Esophagus squamous epithelium (tissue), 5 donors: ENCODE results near the gene TRIM77. TPM values are rescaled to one million over a fixed set of nuclear protein-coding genes. Genes with fewer than 3 reads are reported as not detected.
"Not testable (repeated sequence)": the region's sequence is repeated elsewhere in the genome, so short reads cannot be mapped to it uniquely, and the experiment has no call there.

ENCODE experiments used
- DNase-seq: peaks from one replicate; lab custom pipeline; 2025; lab: John Stamatoyannopoulos, UW
- H3K27ac ChIP-seq, 4 donors: fragments of 200-600 bp; sonication (generic); one replicate each; pipeline ENCODE4 v1.5.1; 2016 to 2019; ENCODE audit warnings: mild to moderate bottlenecking in 1 of 4
- H3K27me3 ChIP-seq, 4 donors: fragments of 200-600 bp; sonication (generic); 1 replicate in 3 of 4; 2 replicates in 1 of 4; pipeline versions ENCODE4 v1.5.1 to v1.6.0; 2017 to 2021; ENCODE audit warnings: antibody characterized with exemption in 1 of 4
- H3K36me3 ChIP-seq, 3 donors: fragments of 200-600 bp; sonication (generic); one replicate each; pipeline ENCODE4 v1.5.1; 2016 to 2019
- H3K4me1 ChIP-seq, 3 donors: fragments of 200-600 bp; sonication (generic); one replicate each; pipeline ENCODE4 v1.5.1; 2017 to 2019
- H3K4me3 ChIP-seq, 4 donors: fragments of 200-600 bp; sonication (generic); 1 replicate in 3 of 4; 2 replicates in 1 of 4; pipeline ENCODE4 v1.5.1; 2016 to 2019; ENCODE audit warnings: mild to moderate bottlenecking in 2 of 4, moderate library complexity in 1 of 4
- H3K9me3 ChIP-seq, 3 donors: fragments of 200-600 bp; sonication (generic); one replicate each; pipeline ENCODE4 v1.5.1; 2016 to 2019
- CTCF ChIP-seq, 6 experiments: fragments of 450-650 bp in 4 of 6; fragments of 200-600 bp in 2 of 6; sonication (generic) in 2 of 6; IDR thresholded peaks; one replicate each; pipeline ENCODE4 v1.5.1; 2016 to 2019; ENCODE audit warnings: antibody characterized with exemption in 6 of 6, mild to moderate bottlenecking in 4 of 6, moderate library complexity in 4 of 6
- POLR2A ChIP-seq, 4 donors: fragments of 450-650 bp; IDR thresholded peaks; one replicate each; pipeline ENCODE4 v1.6.1; 2017; ENCODE audit warnings: antibody characterized with exemption in 4 of 4, mild to moderate bottlenecking in 4 of 4, moderate library complexity in 3 of 4
- WGBS, 2 donors: methylation state at CpG; one replicate each; pipeline ENCODE4 v1.1.5; 2018; 5-methylcytosine and 5-hydroxymethylcytosine counted together
- intact Hi-C: fragments of 100-400 bp; cut with DNase I; formaldehyde crosslinking; loops from one replicate; pipeline ENCODE4 v1.15.0; 2022
- total RNA-seq, 4 donors: library from RNA; depleted of rRNA; stranded (reverse); fragments of >200 nt; gene quantifications; one replicate each; pipeline ENCODE4 v1.1.0, GENCODE V29; 2016
- donor health status: DM: yes; HTN: yes; CAD: no.

TRIM77 gene
- total RNA-seq: not detected

GRCh38 chr11:89709999-89710398 is at the start of gene TRIM77:
TRIM77 (plus strand) TSS chr11:89710299; CDS start chr11:89710299, 0 bp downstream.
- H3K27me3 ChIP-seq, H3K36me3 ChIP-seq, H3K9me3 ChIP-seq, H3K27ac ChIP-seq, H3K4me1 ChIP-seq, intact Hi-C loops, DNase-seq, H3K4me3 ChIP-seq: not testable (repeated sequence)
- WGBS, 2 donors: 61 to 65% methylated on average over 2 of the region's 2 CpGs

- Histone ChIP-seq H3K4me1 (no peaks in the 10 kb centered on the region), H3K27ac (no peak overlapping the region), H3K4me3 (no peak overlapping the region), H3K27me3 (no peaks in the 10 kb centered on the region), H3K36me3 (no peaks in the 10 kb centered on the region), H3K9me3 (no peaks in the 10 kb centered on the region)
- DNase-seq: no peak
- no peak for TF ChIP-seq CTCF (IDR thresholded peaks at IDR 0.05)
- TF ChIP-seq POLR2A (IDR thresholded peaks at IDR 0.05): no peak
- intact Hi-C loops: no loop called here
- 67 to 70% methylated on average over 3 of the region's 3 CpGs for WGBS, 2 donors
Observed at GRCh38 chr11:89667001-89667400, 43.1 kb upstream of the TRIM77 start.

GRCh38 chr11:89668158-89668557 is 41.9 kb upstream of the TRIM77 start:
- H3K27ac ChIP-seq, H3K4me3 ChIP-seq, H3K36me3 ChIP-seq, intact Hi-C loops, H3K9me3 ChIP-seq, H3K4me1 ChIP-seq, H3K27me3 ChIP-seq, DNase-seq: not testable (repeated sequence)
- 65 to 80% methylated on average over 6 of the region's 6 CpGs for WGBS, 2 donors

- H3K4me3 ChIP-seq, H3K27me3 ChIP-seq, H3K27ac ChIP-seq, H3K4me1 ChIP-seq, H3K9me3 ChIP-seq, intact Hi-C loops, H3K36me3 ChIP-seq, DNase-seq: not testable (repeated sequence)
Observed at GRCh38 chr11:89669586-89669985, 40.5 kb upstream of the TRIM77 start.

- 55 to 59% methylated on average over 4 of the region's 4 CpGs for WGBS, 2 donors
- DNase-seq, H3K27me3 ChIP-seq: not testable (repeated sequence)
Observed at GRCh38 chr11:89669993-89670669, 40.0 kb upstream of the TRIM77 start.

GRCh38 chr11:89672547-89672946 is 37.6 kb upstream of the TRIM77 start:
- H3K4me3 ChIP-seq, H3K4me1 ChIP-seq, H3K9me3 ChIP-seq, intact Hi-C loops, H3K36me3 ChIP-seq, DNase-seq, H3K27me3 ChIP-seq, H3K27ac ChIP-seq: not testable (repeated sequence)

More at GRCh38 chr11:89669993-89670669, 40.0 kb upstream of the TRIM77 start:
- H3K4me3 ChIP-seq, intact Hi-C loops, H3K9me3 ChIP-seq, H3K27ac ChIP-seq, H3K4me1 ChIP-seq, H3K36me3 ChIP-seq: not testable (repeated sequence)

GRCh38 chr11:89673380-89673779 is 36.7 kb upstream of the TRIM77 start:
- DNase-seq, H3K9me3 ChIP-seq, H3K4me1 ChIP-seq, H3K27me3 ChIP-seq, H3K36me3 ChIP-seq, H3K4me3 ChIP-seq, intact Hi-C loops, H3K27ac ChIP-seq: not testable (repeated sequence)
- 17 to 22% methylated on average over 2 of the region's 2 CpGs for WGBS, 2 donors

GRCh38 chr11:89675383-89675782 is 34.7 kb upstream of the TRIM77 start:
- DNase-seq, H3K9me3 ChIP-seq, H3K27ac ChIP-seq, H3K4me1 ChIP-seq, intact Hi-C loops, H3K36me3 ChIP-seq, H3K27me3 ChIP-seq, H3K4me3 ChIP-seq: not testable (repeated sequence)
- peak in 2 of 6 experiments; percentile 13 to 33 for TF ChIP-seq CTCF (IDR thresholded peaks at IDR 0.05)
- 28 to 33% methylated on average over 2 of the region's 2 CpGs for WGBS, 2 donors

GRCh38 chr11:89675948-89676347 is 34.2 kb upstream of the TRIM77 start:
- 29 to 32% methylated on average over 4 of the region's 4 CpGs for WGBS, 2 donors
- intact Hi-C loops: not testable (repeated sequence)

GRCh38 chr11:89707080-89707479 is 3.0 kb upstream of the TRIM77 start:
- H3K27me3 ChIP-seq, H3K36me3 ChIP-seq, H3K4me3 ChIP-seq, DNase-seq, H3K4me1 ChIP-seq, H3K27ac ChIP-seq, intact Hi-C loops, H3K9me3 ChIP-seq: not testable (repeated sequence)
- WGBS, 2 donors: 73% methylated on average over 4 of the region's 4 CpGs; no CpG with 5 or more reads in 1 of the 2 donors

More at GRCh38 chr11:89675948-89676347, 34.2 kb upstream of the TRIM77 start:
- not testable (repeated sequence) for H3K27me3 ChIP-seq, DNase-seq, H3K9me3 ChIP-seq, H3K36me3 ChIP-seq, H3K4me1 ChIP-seq, H3K27ac ChIP-seq, H3K4me3 ChIP-seq

GRCh38 chr11:89724866-89725498 is 14.9 kb downstream of the TRIM77 start:
- WGBS, 2 donors: 38 to 51% methylated on average over 2 of the region's 2 CpGs
- H3K4me1 ChIP-seq, DNase-seq, H3K4me3 ChIP-seq, H3K36me3 ChIP-seq, H3K9me3 ChIP-seq, H3K27me3 ChIP-seq, intact Hi-C loops, H3K27ac ChIP-seq: not testable (repeated sequence)
